Heart left ventricle (tissue), 16 donors: ENCODE data around the gene DNMT3A. TPM values are rescaled to one million over a fixed set of nuclear protein-coding genes. Genes with fewer than 3 reads are reported as not detected.

Source experiments
- ATAC-seq, 4 donors: fragments of 200-7000 bp; cut with Tn5 transposase; one replicate each; pipeline ENCODE4 v1.9.1; 2020 to 2022; ENCODE audit warnings: moderate library complexity in 4 of 4, mild to moderate bottlenecking in 3 of 4, moderate number of reproducible peaks in 1 of 4
- DNase-seq, 5 donors: peaks; one replicate each; pipeline ENCODE4 v3.0.0-alpha.2; 2020
- H3K27ac ChIP-seq, 12 donors: fragments of 200-600 bp; sonication (generic) in 4 of 12; one replicate each; pipeline versions ENCODE4 v1.5.0 to v1.8.0; 2016 to 2022; ENCODE audit warnings: mild to moderate bottlenecking in 2 of 12
- H3K27me3 ChIP-seq, 9 donors: fragments of 200-600 bp; sonication (generic) in 2 of 9; one replicate each; pipeline versions ENCODE4 v1.5.1 to v1.8.0; 2016 to 2022; ENCODE audit warnings: mild to moderate bottlenecking in 3 of 9
- H3K36me3 ChIP-seq, 9 donors: fragments of 200-600 bp; sonication (generic) in 2 of 9; one replicate each; pipeline versions ENCODE4 v1.5.0 to v1.8.0; 2018 to 2022; ENCODE audit warnings: mild to moderate bottlenecking in 2 of 9
- H3K4me1 ChIP-seq, 12 donors: fragments of 200-600 bp; sonication (generic) in 4 of 12; one replicate each; pipeline versions ENCODE4 v1.5.0 to v1.8.0; 2016 to 2022; ENCODE audit warnings: mild to moderate bottlenecking in 3 of 12
- H3K4me3 ChIP-seq, 12 donors: fragments of 200-600 bp; sonication (generic) in 4 of 12; one replicate each; pipeline versions ENCODE4 v1.5.0 to v1.8.0; 2017 to 2022; ENCODE audit warnings: mild to moderate bottlenecking in 9 of 12, moderate library complexity in 4 of 12
- H3K9me3 ChIP-seq, 12 donors: fragments of 200-600 bp; sonication (generic) in 4 of 12; one replicate each; pipeline versions ENCODE4 v1.5.0 to v1.8.0; 2016 to 2022; ENCODE audit warnings: mild to moderate bottlenecking in 1 of 12
- CTCF ChIP-seq, 12 donors: fragments of 200-600 bp; sonication (generic) in 4 of 12; IDR thresholded peaks; one replicate each; pipeline versions ENCODE4 v1.5.0 to v1.8.0; 2018 to 2022; ENCODE audit warnings: antibody characterized with exemption in 12 of 12, mild to moderate bottlenecking in 5 of 12
- POLR2A ChIP-seq, 2 donors: fragments of 450-650 bp; IDR thresholded peaks; one replicate each; pipeline ENCODE4 v1.6.1; 2017; ENCODE audit warnings: antibody characterized with exemption in 2 of 2, mild to moderate bottlenecking in 2 of 2, moderate library complexity in 2 of 2
- WGBS, 4 donors: extraction: QIAGEN DNeasy Blood & Tissue Kit in 2 of 4; methylation state at CpG; one replicate each; pipeline versions ENCODE4 v1.1.5 to v1.1.7; 2013 to 2018; 5-methylcytosine and 5-hydroxymethylcytosine counted together
- intact Hi-C, 10 donors: fragments of 100-400 bp; cut with DNase I; formaldehyde crosslinking; loops; one replicate each; pipeline versions ENCODE4 v1.11.1 to v1.14.2; 2022
- polyA plus RNA-seq, 2 donors: library from polyadenylated mRNA; stranded (reverse); fragments of 200-250 nt; gene quantifications; one replicate each; pipeline ENCODE4 v1.2.3, GENCODE V29; 2013
- total RNA-seq, 9 donors: library from RNA; depleted of rRNA in 2 of 9; stranded (reverse); fragments of >200 nt in 2 of 9; fragmentation: NEBNext Ultra II Directional in 3 of 9; extraction: Animal tissue kit (Norgen Biotek cat#: 25700) in 3 of 9; gene quantifications; one replicate each; pipeline versions ENCODE4 v1.1.0 to v1.2.4, GENCODE V29; 2016 to 2023
- donor health status: ischemic (EF 13 %, LVEDD 7.1; RV severe dilation, severe dysfunction).
- donor health status: healthy with polysubstance abuse.
- donor health status: DM: no; HTN: yes; CAD: no.
- donor health status: DM: no; HTN: no; CAD: no.
- donor health status: ischemic (EF 25% LVEDD 6.9; RV normal size, moderate dysfunction).
- donor health status: ischemic (EF 25% LVEDD 5.7; RV mildly dilated, moderate dysfunction).
- donor health status: healthy.
- donor health status: DM: yes; HTN: yes; CAD: no.
- donor health status: ischemic (EF 35%, LVEDD 5.7; RV mildly dilated, moderate dysfunction).
- donor health status: nonischemic (EF 11% LVEDD 7.7; RV severe dilation, severe dysfunction).
- donor health status: DM: yes; HTN: yes; CAD: no.
- donor health status: PGD.
- donor health status: ischemic (EF 29% LVEDD 5.4; RV normal size, mild dysfunction).
- donor health status: nonischemic (EF 23%, LVEDD 6.1; RV moderate dilation, normal function).

Gene DNMT3A
- total and polyA plus RNA-seq, 11 donors = 3.5 to 26.0 (median 16.0) TPM

DNA sequence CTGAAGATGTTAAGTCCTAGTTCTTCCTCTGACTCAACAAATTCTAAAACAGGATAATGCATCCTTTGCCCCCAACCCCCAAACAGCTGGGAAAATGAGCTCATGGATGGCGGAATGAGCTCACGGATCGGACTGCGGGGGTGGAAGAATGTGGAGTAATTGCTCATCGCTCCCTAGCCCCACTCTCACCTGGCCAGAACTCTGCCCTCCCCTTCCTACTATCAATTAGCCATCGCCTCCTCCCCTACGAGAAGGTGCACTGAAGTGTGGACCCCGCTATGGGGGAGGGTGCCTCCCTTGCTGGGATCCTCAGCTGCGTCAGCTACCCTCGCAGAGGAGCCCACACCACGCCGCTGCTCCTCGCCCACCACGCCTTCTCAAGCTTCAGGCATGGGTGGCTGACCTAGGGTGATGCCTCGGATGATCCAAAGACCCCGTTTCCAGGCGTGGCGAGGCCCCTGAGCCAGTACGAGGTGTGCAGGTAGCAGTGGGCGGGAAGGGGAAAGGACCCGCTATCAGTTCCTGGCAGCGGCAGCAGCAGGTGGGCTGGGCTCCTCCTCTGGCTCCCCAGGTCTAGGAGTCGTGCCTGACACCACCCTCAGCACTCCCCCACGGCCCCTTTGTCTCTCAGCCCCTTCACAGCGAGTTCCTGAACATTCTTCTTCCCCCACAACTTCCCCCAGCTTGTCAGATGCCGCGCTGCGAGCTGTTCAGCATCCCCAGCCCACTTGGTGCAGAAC, 91.2 kb downstream of the DNMT3A start:
- no peaks in the 10 kb centered on the region for H3K9me3 ChIP-seq
- intact Hi-C loops = loop anchor here in 1 of 10 donors (10.0 kb wide), 1 partner anchor 274 kb away; no protein-coding TSS in a partner anchor
- ATAC-seq (no peak), DNase-seq (peak in 2 of 5 donors; percentile 27 to 48)
- H3K4me1 ChIP-seq = peaks cover 0 to 26% (median 16%) of the 10 kb centered on the region in 12 donors
- TF ChIP-seq CTCF (IDR thresholded peaks at IDR 0.05) (no peak), POLR2A (IDR thresholded peaks at IDR 0.05) (no peak)
- WGBS, 4 donors = 73 to 78% (median 76%) methylated on average over 25 to 28 of the region's 28 CpGs
- peak overlapping the region in 1 of 12 donors; percentile 66 for H3K27ac ChIP-seq
- peak overlapping the region in 3 of 12 donors; percentile 58 to 73 (median 66) for H3K4me3 ChIP-seq
- H3K27me3 ChIP-seq = no peaks in the 10 kb centered on the region
- H3K36me3 ChIP-seq = peaks cover 0 to 51% (median 32%) of the 10 kb centered on the region in 9 donors

GRCh38 chr2:25249785-25250184, 91.9 kb downstream of the DNMT3A start:
- intact Hi-C loops = loop anchor here in 1 of 10 donors (10.0 kb wide), 1 partner anchor 275 kb away; no protein-coding TSS in a partner anchor
- TF ChIP-seq POLR2A (IDR thresholded peaks at IDR 0.05) (no peak), CTCF (IDR thresholded peaks at IDR 0.05) (no peak)
- no peak for ATAC-seq
- no peak for DNase-seq
- Histone ChIP-seq H3K27ac (no peak overlapping the region), H3K27me3 (no peaks in the 10 kb centered on the region), H3K36me3 (peaks cover 0 to 51% (median 36%) of the 10 kb centered on the region in 9 donors), H3K4me1 (peaks cover 0 to 26% (median 16%) of the 10 kb centered on the region in 12 donors), H3K4me3 (no peak overlapping the region), H3K9me3 (no peaks in the 10 kb centered on the region)
- 88 to 97% (median 96%) methylated on average over 4 of the region's 4 CpGs for WGBS, 4 donors

DNA sequence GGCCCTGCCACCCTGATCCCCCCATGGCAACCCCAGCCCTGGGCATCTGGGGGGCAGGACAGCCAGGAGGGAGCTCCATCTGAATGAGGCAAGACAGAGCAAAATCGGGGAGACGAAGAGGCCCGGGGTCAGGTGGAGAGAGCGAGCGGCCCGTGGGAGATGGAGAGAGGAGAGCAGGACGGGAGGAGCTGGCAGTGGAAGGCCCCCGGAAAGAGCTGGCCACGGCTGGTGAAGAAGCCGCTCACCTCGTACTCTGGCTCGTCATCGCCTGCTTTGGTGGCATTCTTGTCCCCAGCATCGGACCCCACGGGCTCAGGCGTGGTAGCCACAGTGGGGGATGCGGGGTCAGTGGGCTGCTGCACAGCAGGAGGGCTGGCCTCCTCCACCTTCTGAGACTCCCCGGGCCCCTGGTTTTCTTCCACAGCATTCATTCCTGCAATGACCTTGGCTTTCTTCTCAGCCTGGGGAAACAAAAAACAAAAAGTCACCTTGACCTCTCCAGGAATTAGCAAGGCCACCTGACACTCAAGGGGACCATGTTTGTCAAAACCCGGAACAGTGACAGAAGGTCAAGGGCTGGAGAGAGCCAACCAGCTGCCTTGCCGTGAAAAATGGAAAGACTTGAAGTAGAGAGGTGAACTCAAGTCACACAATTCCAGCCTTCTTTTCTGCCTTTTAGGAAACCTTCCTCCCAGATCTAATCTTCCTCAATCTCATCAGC, 93.8 kb downstream of the DNMT3A start:
- peaks cover 0 to 22% (median 13%) of the 10 kb centered on the region in 12 donors for H3K4me1 ChIP-seq
- H3K36me3 ChIP-seq = peaks cover 3 to 64% (median 53%) of the 10 kb centered on the region in 9 donors
- no peak overlapping the region for H3K4me3 ChIP-seq
- intact Hi-C loops = no loop called here
- DNase-seq (no peak), ATAC-seq (no peak)
- WGBS, 4 donors = 89 to 90% (median 89%) methylated on average over 18 to 20 of the region's 20 CpGs
- H3K9me3 ChIP-seq = no peaks in the 10 kb centered on the region
- H3K27me3 ChIP-seq = no peaks in the 10 kb centered on the region
- H3K27ac ChIP-seq = no peak overlapping the region
- TF ChIP-seq CTCF (IDR thresholded peaks at IDR 0.05) (no peak), POLR2A (IDR thresholded peaks at IDR 0.05) (no peak)
